Activated T-cell treated with anti-CD3 and anti-CD28 coated beads, Interleukin-2, amount 50 U/mL, for 48 hours (primary cell): ENCODE data around the gene UTRN.

ENCODE experiments used
- DNase-seq, 2 experiments: peaks; one replicate each; pipeline ENCODE4 v3.0.0-alpha.2; 2020

UTRN gene

DNA sequence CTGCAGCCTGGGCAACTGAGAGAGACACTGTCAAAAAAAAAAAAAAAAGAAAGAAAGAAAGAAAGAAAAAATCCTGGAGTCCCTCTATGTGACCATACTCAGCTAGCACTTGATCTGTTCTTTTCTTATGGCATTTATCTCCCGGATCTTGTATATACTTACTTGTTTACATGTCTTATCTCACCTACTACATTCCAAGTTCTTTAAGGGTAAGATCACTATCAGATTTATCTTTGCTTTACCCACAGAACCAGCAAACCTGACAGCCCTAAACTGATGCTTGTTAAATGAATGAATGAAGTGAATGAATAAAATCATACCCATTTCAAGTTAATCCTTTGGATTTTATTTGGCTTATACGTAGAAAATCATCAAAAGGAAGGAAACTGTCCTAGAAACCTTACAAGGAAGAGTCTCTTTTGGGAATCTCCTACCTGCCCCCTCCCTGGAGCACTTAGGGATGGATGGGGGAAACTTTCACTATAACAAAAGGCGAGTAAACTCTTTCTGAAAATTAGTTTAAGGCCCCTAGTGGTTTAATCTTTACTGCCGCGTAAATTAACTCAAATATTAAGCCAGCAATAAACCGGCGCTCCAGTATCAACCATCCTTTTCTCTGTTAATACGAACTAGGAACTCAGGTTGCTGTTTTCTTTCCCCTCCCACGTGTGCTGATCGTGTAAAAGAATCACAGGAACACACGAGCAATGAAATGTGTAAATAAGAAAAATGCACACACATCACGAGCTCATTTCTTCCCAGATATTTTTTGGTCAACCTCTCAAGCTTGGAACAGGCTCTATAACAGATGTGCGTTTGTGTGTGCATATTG, 1.3 kb upstream of the UTRN start:
- no peak for DNase-seq

DNA sequence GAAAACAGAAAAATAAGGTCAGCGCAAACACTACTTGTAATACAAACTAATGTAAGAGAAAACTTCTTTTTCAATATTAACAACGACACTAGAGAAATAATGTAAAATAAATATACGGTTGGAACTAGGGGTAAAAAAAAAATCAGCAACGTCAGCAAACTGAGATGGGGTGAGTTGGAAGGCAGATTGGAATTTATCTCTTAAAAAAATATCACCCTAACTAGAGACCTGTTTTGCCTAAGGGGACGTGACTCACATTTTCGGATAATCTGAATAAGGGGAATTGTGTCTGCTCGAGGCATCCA, 705 bp upstream of the UTRN start:
- no peak for DNase-seq

DNA sequence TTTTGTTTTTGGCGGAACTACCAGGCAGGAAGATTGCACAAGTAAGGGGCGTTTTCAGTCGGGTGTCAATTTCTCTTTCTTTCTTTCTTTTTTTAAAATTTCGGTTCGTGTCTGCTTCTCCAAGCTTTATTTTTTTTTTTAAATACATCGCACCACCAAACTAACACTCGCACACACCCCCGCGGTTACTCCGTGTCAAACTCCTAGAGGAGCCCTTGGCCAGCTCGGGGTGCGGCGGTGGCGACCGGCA, 338 bp downstream of the UTRN start:
- DNase-seq: no peak

DNA sequence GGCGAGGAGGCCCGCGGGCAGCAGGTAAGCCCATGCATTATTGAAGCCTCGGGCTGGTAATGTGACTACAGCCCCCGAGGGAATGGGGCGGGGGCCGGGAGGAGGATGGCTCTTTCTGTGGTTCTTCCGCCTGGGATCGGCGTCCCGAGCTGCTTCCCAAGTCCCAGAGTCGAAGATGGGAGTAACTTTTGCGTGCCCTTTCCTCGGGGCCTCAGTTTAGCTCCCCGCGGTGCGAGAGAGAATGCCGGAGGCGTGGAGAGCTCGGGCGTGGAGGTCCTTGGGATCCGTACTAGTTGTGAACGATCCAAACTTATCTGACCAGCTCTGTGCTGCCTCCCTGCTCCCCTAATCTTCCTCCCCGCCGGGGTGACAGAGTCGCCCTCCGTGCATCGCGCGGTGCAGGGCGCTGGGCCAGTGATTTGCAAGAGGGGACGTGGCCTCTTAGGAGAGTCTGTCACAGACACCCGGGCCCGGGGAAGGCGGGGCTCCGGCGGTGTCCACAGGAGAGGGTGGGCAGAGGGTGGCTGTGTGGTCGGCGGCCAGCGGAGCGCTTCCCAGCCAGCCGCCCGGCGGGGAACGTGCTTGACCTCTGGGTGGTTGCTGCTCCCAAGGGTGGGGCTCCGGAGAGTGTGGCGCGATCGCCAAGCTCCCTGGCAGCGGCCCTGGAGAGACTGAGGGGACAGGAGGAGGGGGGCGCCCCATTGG, 815 bp downstream of the UTRN start:
- DNase-seq: peak; percentile 60 to 66

DNA sequence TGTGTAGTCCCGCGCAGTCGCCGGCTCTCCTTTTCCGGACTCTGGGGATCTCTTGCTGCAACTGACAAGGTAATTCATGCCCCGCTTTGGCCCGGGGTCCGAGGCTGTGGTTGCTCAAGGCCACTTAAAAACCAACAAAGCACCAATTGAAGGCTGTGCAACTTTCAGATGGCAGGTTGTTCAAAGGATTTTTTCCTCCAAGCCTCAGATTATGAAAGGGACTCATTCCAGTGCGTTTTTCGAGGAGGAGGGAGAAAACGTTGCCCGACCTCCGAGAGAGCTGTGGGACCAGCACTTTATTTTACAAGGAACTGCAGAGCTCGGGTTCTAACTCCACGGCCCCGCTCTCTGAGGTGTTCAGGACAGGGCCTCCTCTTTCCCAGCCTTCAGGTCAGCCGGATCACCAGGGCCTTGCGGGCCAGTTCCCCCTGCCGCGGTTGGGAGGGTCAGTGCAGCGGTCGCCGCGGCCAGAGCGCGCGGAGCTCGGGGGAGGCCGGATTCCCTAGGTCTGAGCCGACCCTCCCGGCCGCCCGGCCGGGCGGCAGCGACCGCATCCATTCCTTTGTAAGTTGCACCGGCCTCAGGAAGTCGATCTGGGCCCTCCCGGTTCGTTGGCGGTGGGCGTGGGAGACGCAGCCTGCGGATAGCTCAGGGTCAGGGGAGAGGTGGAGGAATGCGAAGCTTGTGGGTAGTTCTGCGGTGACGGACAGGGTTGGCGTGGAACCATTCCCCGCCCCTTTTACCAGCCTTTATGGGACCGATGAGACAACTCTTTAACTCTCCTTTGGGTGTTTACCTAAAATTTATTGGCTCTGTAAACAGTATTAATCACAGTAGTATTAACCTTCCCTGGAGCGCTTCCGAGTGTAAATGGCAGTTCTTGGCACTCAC, 1.6 kb downstream of the UTRN start:
- DNase-seq: peak; percentile 24 to 29

DNA sequence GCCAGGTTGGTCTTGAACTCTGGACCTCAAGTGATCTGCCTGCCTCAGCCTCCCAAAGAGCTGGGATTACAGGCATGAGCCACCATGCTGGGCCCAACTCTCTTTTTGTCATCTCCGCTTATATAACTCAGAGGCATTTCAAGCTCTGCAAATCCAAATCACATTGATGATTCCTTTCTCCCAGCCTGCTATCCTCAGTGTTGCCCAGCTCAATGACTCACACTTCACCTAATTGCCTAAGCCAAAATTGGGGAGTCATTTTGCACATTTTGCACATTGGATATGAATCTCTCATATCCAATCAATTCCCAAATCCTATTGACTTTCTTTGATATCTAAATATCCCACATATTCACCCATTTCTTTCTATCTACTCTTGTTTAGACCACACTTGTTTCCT, 3.9 kb downstream of the UTRN start:
- no peak for DNase-seq

DNA sequence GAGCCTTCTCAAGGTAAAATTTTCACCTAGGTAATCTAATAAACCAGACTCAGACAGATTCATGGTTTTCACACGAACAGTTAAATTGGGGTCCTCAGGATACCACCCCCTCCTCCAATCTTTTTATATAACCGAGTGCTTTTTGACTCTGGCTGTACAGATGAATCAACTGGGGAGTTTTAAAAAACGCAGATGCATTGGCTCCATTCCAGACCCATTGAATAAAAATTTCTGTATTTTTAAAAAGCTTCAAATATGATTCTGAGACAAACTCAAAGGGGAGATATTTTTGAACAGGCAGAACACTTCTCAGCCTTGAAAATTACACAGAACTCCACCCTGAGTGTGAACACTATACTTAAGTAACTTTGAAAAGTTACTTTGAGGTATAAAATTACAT, 7.2 kb downstream of the UTRN start:
- DNase-seq: no peak

DNA sequence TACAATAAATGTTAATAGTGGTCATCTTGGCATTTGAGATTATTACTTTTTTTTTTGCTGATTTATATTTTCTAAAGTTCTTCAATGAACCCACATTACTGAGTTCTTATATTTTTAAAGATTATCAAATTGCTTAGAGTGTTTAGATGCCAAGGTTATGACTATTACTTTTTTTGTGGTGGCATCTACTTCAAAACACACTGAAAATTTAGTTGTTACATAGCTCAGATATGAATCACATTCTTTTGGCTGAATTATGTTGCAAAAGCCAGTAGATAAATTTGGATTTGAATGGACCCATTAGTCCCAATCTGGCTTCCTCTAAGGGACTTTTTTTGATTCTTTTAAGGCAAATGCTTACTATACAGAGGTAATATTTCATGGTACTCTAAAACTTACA, 8.9 kb downstream of the UTRN start:
- no peak for DNase-seq

DNA sequence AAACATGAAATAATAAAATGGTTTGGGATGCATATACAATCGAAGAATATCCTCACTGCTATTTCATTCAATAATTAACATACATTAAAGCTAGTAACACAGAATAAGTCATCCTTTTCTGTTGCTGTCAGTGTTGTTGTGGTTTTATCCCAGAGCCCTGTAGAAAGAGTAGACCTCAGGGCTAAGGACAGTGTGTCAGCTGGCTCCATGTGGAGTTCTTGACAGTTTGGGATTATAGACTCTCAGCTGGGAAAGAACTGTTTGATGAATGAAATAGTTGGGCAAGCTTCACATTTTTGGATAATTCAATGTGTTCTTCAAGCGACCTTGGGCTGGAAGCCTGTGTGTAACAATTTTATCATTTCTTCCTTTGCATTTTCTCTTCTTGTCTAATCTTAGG, 10.1 kb downstream of the UTRN start:
- DNase-seq: no peak

DNA sequence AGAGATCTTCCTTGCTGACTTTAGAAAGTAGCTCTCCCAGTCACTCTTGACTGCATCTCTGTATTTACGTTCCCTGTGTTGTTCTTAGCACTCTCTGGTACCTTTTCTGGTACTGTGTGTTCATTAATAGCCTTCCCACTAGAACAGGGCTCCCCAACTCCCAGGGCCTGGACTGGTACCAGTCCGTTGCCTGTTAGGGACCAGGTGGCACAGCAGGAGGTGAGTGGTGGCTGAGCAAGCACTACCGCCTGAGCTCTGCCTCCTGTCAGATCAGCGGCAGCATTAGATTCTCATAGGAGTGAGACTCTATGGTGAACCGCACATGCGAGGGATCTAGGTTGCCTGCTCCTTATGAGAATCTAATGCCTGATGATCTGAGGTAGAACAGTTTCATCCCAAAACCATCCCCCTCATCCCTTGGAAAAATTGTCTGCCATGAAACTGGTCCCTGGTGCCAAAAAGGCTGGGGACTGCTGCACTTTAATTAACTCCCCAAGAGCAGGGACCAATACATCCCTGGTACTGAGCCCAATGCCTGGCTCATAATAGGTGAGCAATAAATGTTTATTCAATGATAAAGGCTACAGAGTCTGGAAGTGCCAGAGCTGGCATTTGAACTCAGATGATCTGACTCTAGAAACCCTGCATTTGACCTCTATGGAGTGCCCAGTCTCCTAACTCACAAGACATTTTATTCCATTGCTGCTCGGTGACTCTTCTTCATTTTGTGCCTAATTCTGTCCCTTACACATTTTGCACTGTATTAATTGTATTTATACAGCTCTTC, 11.0 kb downstream of the UTRN start:
- no peak for DNase-seq

DNA sequence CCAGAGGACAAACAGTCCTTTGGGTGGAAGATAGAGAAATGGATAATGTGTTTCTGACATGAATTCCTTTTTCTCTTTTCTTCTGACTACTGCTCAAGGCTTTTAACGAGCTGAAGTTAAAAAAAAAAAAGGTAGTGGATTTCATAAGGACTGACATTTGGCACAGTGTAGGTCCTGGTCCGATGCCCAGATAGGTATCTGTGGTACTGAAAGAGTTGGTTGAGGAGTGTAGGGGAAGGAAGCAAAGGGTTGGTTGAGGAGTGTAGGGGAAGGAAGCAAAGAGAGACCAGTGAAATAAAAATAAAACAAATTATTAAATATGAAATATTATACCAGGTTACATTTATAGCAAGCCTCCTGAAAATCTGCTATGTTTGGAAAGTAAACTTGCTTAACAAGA, 11.8 kb downstream of the UTRN start:
- DNase-seq: no peak

DNA sequence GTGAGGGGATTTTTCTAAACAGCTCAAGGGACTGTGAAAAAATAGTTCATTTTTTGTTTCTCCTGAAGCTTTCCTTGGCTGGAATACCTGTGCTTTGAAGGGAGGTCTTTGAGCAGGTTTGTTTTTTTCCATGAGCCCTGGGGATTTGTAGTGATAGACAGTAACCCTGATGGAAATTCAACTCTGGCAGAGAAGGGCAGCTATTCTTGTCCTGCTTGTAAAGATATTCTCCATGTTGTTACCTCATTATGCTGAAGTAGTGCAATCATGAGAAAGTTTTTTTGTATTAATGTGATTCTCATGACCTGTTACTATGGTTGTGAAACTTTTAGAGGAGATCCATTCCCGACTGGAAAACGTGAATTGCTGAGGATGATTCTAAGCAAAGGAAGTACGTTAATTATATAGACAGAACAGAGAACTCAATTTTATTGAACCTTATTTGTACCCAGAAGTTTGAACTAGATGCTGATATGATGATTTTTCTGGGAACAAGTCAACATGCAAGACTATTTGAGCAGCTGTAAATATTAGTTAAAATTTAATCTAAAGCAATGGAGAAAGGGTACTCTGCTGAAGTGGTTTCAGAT, 12.5 kb downstream of the UTRN start:
- no peak for DNase-seq

DNA sequence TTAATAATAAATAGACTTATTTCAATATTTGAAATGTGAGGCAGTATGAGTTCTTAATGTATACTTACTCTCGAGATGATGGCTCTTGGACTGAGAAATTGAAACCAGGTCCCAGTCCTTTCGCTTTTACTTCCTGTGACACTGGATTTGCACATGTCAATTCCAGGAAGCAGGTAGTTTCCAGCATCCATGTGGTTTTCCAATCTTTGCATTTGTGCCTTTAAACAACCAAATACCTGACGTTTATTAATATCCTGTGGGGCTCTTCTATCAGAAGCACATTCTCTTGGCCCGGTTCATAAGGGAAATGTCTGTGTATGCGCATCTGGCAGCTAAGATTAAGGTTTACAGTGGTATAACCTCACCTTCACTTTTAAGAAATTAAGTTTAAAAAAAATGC, 13.1 kb downstream of the UTRN start:
- DNase-seq: no peak

DNA sequence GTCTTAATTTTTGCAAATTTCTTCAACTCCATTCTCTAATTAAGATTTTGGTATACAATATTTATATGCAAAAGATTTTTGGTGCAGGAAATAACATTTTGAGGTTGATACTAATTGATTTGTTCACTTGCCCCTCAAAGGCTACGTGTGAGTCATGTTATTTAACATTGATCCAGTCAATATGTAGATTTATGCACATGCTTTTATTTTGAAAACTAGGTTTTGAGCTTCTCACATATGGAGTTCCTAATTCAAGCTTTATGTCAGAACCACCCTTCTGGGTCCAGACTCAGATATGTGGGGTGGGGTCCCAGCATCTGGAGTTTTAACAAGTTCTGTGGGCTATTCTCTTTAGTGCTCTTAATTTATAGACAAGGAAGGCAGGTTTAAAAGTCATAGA, 13.8 kb downstream of the UTRN start:
- no peak for DNase-seq

DNA sequence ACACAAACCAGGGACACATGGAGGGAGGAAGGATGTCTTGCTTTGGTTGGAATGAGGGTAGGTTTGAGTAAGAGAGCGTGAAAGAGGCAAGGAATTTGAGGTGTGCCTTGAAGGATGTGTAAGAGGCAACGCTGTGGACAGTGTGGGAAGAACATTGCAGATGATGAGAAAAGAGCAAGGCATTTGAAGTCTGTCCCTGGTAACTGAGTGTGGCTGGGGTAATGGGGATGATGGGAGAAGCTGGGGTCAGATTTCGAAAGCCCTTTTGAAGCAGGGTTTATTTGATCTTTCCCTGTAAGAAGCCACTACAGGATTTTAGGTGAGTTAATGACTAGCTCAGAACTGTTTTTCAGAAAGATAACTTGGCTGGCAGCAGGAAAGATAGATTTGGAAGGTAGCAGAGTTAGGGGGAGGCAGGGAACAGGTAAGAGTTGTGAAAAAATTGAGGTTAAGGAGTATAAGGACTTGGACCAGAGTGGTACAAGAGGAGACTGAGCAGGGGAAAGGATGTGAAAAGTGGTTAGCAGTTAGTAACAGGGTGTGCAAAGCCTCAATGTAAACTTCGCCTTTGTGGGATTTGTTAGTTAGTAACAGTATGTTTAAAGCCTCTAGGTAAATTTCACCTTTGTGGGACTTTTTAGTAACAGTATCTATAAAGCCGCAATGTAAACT, 17.7 kb downstream of the UTRN start:
- no peak for DNase-seq

DNA sequence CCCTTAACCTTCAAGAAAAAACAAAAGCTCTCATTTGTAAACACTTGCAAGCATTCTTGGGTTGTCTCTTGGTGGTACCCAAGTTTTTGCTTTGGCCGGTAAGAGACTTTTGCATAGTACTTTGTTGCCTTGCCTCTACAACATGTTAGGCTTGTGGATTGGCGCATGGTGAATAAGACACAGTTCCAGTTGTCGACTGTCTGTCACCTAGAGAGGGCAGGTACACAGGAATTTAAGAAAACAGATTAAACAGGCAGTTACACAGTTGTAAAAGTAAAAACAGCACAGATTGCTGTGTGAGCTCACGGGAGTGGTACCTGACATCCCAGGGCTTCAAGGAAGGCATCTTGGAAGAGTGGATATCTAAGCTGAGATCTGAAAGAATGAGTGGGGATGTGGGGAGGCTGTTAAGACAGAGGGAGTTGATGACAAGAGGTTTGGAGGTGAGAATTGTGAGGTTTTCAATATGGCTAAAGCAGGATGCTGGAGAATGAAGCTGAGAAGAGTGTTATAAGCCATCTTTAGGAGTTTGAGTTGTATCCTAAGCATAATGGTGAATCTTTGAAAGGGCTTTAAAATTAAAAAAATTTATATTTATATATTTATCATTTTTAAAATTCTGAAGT, 19.2 kb downstream of the UTRN start:
- no peak for DNase-seq

DNA sequence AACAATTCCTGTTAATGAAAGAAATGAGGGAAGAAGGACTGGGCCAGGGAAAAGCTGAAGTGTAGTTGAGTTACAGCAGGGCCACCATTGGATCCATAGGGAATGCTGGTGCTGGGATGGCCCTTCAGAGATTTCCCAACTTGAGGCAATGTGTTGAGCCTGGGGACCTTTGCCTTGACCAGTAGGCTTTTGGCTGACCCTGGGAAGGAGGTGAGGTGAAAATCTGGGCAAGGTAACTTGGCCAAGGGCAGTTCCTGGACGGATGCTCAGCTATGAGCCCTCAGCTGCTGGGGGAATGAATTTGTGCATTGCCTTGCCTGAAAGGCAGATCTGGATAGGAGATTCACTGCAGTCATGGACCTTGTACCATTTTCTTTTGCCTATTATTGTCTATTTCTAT, 20.4 kb downstream of the UTRN start:
- no peak for DNase-seq

DNA sequence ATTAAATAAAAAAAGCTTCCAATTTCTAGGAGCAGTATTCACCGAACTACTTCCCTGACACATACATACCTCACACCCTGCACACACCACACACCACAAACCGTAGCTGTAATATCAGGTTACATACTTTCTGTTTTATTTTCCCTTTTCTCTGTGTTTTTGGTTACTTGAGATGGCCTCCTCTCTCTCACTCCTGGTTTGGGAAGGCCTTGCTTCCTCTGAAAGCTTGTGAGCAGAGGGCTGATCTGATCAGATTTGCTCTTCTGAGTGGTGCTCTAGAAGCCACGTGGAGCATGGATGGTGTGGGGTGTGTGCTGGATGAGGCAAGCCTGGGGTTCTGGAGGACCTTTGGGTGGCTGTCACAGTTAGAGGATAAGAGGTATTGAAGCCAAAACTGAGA, 20.9 kb downstream of the UTRN start:
- DNase-seq: peak in 1 of 2 experiments; percentile 26

DNA sequence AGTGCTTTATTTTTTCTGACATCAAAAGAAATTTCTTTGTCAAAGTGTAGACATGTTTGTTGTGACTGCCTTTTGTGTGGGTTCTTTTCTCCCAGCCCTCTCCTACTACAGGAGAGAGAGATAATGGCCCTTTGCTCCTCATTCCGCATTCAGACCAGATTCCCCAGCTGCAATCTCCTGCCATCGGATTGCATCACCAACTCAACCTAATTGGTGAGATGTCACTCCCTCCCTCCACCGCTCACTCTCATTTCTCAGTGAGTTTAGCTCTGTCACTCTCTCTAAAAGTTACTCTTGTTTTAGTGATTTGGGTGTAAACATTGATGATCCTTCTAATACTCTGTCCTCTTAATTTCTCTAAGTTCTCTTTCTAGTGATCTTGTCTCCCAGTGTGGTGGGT, 22.7 kb downstream of the UTRN start:
- DNase-seq: no peak

DNA sequence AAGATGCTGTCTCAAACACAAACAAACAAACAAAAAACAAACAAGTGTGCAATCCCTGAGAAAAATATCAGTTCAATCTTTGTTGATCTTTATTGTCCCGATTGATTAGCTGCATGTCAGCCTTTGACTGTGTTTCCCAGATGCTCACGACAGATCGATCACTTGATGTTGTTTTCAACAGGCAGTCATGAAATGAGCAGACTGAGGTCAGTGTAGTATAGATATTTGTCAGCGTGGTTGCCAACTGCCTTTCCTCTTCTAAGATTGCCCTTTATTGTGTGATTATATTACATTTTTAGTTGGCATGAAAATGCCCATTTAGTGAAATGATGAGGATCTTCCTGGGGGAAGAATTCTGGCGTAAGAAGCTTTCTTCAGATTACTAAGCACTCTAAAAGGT, 25.6 kb downstream of the UTRN start:
- DNase-seq: peak in 1 of 2 experiments; percentile 44

DNA sequence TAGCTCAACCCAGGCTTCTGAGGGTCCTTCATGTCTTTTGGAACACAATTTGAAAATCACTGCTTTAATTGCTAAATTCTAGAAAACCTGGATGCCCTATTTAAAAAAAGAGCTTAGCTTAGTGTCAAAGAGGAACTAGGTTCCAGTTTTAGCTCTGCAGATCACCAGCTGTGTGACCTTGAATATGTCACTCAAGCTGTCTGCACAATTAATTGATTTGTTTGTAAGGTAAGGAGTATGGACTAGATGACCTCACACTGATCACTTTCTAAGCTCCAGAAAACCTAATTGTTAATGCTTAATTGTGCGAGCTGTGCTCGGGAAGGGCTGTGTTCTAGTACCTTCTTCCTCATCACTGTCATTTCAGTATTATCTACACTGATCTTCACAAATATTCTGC, 26.2 kb downstream of the UTRN start:
- no peak for DNase-seq

DNA sequence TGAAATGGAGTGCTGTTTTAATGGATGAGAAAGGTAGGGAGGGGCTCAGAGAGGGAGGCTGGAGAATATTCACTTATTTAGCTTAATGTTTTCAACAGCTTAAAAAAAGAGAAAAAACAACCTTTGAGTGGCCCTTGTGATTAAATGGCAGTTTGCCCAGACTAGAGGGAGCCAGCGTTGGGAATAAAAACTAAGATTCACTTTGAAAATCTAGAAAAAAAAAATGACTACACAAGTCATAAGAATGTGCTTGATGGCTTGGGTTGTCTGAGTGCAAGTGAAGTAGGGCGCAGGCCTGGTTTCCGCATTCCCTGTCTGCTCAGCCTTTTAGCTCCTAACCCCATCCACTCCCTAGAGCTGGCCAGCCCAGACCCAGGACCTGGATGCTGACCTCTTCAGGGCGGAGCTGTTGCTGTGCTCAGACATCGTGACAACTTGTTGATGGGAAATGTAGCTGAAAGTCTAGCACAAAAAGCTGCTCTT, 28.9 kb downstream of the UTRN start:
- no peak for DNase-seq
